OCI-LY7 (cell line): ENCODE measurements around the gene OR8D4. TPM values are rescaled to one million over a fixed set of nuclear protein-coding genes. Genes with fewer than 3 reads are reported as not detected.

Experiments
- Bru-seq: library from RNA; stranded (reverse); fragments of 400-500 nt; gene quantifications from one replicate; lab custom pipeline; 2021; lab: Mats Ljungman, UMichigan
- BruChase-seq, 2 experiments: library from RNA; stranded (reverse); fragments of 400-500 nt; gene quantifications; one replicate each; lab custom pipeline; 2021; lab: Mats Ljungman, UMichigan
- BruUV-seq: library from RNA; stranded (reverse); fragments of 400-500 nt; replicated peaks from 2 replicates; lab custom pipeline; 2021; lab: Mats Ljungman, UMichigan
- CTCF ChIA-PET: fragments of 300-600 bp; sonication (Branson Sonifier 250); formaldehyde crosslinking; loops from one replicate; lab custom pipeline; 2022; ENCODE audit warnings: antibody characterized with exemption; ENCODE audit not compliant: unreplicated experiment; lab: Charles Lee
- POLR2A ChIA-PET: fragments of 300-600 bp; sonication (Branson Sonifier 250); formaldehyde crosslinking; loops from one replicate; lab custom pipeline; 2022; ENCODE audit warnings: antibody characterized with exemption; lab: Charles Lee
- DNase-seq: peaks from one replicate; pipeline ENCODE4 v3.0.0-alpha.2; 2015; ENCODE audit warnings: low spot score
- H2AFZ ChIP-seq: fragments of 200-600 bp; sonication (generic), shearing (Covaris generic); 2 replicates; pipeline ENCODE4 v1.6.1; 2014; ENCODE audit warnings: mild to moderate bottlenecking, antibody characterized with exemption, low read length, moderate library complexity
- H3K27ac ChIP-seq: fragments of 200-600 bp; sonication (generic); 2 replicates; pipeline ENCODE4 v1.5.1; 2014; ENCODE audit warnings: mixed run types, low read depth, mild to moderate bottlenecking, moderate library complexity, low read length, inconsistent platforms; ENCODE audit not compliant: poor library complexity, severe bottlenecking
- H3K36me3 ChIP-seq: fragments of 200-600 bp; sonication (generic); 2 replicates; pipeline ENCODE4 v1.6.1; 2014; ENCODE audit warnings: mild to moderate bottlenecking, antibody characterized with exemption, low read length, moderate library complexity, mixed read lengths; ENCODE audit not compliant: insufficient read depth
- H3K4me1 ChIP-seq: fragments of 200-600 bp; sonication (generic); 2 replicates; pipeline ENCODE4 v1.5.1; 2014; ENCODE audit warnings: mild to moderate bottlenecking, low read length; ENCODE audit not compliant: insufficient read depth, poor library complexity, severe bottlenecking
- H3K4me2 ChIP-seq: fragments of 200-600 bp; sonication (generic); 2 replicates; pipeline ENCODE4 v1.6.1; 2014; ENCODE audit warnings: mild to moderate bottlenecking, low read length
- H3K4me3 ChIP-seq: fragments of 200-600 bp; sonication (generic); 2 replicates; pipeline ENCODE4 v1.5.1; 2014; ENCODE audit warnings: mild to moderate bottlenecking, low read depth, low read length; ENCODE audit not compliant: poor library complexity, severe bottlenecking
- H3K79me2 ChIP-seq: fragments of 200-600 bp; sonication (generic); 2 replicates; pipeline ENCODE4 v1.6.1; 2016; ENCODE audit warnings: low read depth, mild to moderate bottlenecking, low read length, moderate library complexity, mixed read lengths; ENCODE audit not compliant: insufficient read depth
- H3K9me2 ChIP-seq: fragments of 200-600 bp; sonication (generic); 2 replicates; pipeline ENCODE4 v1.6.1; 2016; ENCODE audit warnings: mild to moderate bottlenecking, low read length, mixed read lengths; ENCODE audit not compliant: insufficient read depth
- H3K9me3 ChIP-seq: fragments of 200-600 bp; sonication (generic); 2 replicates; pipeline ENCODE4 v1.6.1; 2014; ENCODE audit warnings: mild to moderate bottlenecking, mixed run types, low read length, mixed read lengths
- H4K20me1 ChIP-seq: fragments of 200-600 bp; sonication (generic); 2 replicates; pipeline ENCODE4 v1.6.1; 2014; ENCODE audit warnings: mild to moderate bottlenecking, antibody characterized with exemption, low read length, moderate library complexity, mixed read lengths; ENCODE audit not compliant: insufficient read depth
- CTCF ChIP-seq: fragments of 200-600 bp; sonication (generic); conservative IDR thresholded peaks from 2 replicates; pipeline ENCODE4 v1.5.1; 2014; ENCODE audit warnings: mild to moderate bottlenecking, antibody characterized with exemption, low read length, moderate library complexity, mixed read lengths
- EZH2phosphoT487 ChIP-seq: fragments of 200-600 bp; sonication (generic); IDR thresholded peaks from 2 replicates; pipeline ENCODE4 v1.6.1; 2018; ENCODE audit warnings: low read depth, borderline replicate concordance, mild to moderate bottlenecking, mixed run types, antibody characterized with exemption, low read length, moderate library complexity, mixed read lengths
- intact Hi-C: fragments of 100-400 bp; cut with micrococcal nuclease; formaldehyde crosslinking; loops from one replicate; pipeline ENCODE4 v1.10.0; 2022; ENCODE audit not compliant: unreplicated experiment
- long read RNA-seq: library from polyadenylated mRNA; stranded (forward); transcript quantifications from one replicate; pipeline ENCODE4 v2.0.0, GENCODE V29; 2022
- total RNA-seq, 2 experiments: library from RNA; depleted of rRNA in 1 of 2; stranded (reverse); fragments of >200 nt in 1 of 2; shearing (Covaris generic) in 1 of 2; gene quantifications; 2 replicates each; pipeline ENCODE4 v1.2.3, GENCODE V29; 2014 to 2022

OR8D4 gene
- total RNA-seq (2014; rRNA removed; shearing (Covaris generic)) (not detected in 2 replicates), total RNA-seq (2022) (not detected in 2 replicates), Bru-seq, nascent RNA (not detected), BruChase-seq, experiment 1, labeled RNA remaining after a 6-hour chase (percentile 17 among the genes with signal in this experiment), BruChase-seq, experiment 2, labeled RNA remaining after a 2-hour chase (not detected)
- long read RNA-seq, result 0 reads

DNA sequence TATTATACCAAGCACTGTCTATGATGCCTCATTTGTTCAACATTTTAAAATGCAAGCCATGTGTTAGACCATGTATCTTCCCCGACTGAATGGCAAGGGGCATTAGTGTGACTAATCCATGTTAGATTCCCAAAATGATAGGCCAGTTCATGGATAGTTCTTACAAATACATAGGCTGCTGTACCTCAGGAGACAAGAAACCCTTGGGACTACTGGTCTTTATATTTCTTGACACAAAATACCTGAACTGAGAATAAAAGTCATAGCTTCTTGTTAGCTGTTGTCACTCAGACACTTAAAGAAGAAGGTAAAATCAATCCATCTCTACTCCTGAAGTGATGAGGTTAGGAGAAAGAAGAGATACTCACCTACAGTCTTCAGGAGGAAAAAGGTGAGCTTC is at the start of gene OR8D4:
TSS of gene OR8D4 (plus strand) at position 301 of the 400 bp plus-strand sequence. CDS start 4,265 bp downstream, outside the sequence.
- Histone ChIP-seq H3K9me2 (no peaks in the 10 kb centered on the region), H3K79me2 (no peaks in the 10 kb centered on the region), H4K20me1 (no peaks in the 10 kb centered on the region), H3K4me1 (no peaks in the 10 kb centered on the region), H3K4me2 (no peak within 1 kb of the TSS), H3K4me3 (no peak within 1 kb of the TSS), H3K27ac (no peak within 1 kb of the TSS), H2AFZ (no peak within 1 kb of the TSS), H3K36me3 (no peaks in the 10 kb centered on the region), H3K9me3 (no peaks in the 10 kb centered on the region)
- no peak for DNase-seq
- POLR2A ChIA-PET, result interaction anchor here (0.6 kb wide), 1 partner anchor 44 kb away, joined by 4 read pairs; no protein-coding TSS in a partner anchor
- TF ChIP-seq CTCF (no peak), EZH2phosphoT487 (no peak)
- no TSS peak for BruUV-seq
- CTCF ChIA-PET, result no interaction called here
- intact Hi-C loops, result no loop called here

GRCh38 chr11:123852321-123852720 is 49.6 kb upstream of the OR8D4 start:
- Histone ChIP-seq H3K4me2 (no peak overlapping the region), H3K4me3 (no peak overlapping the region), H2AFZ (no peak overlapping the region), H3K9me3 (no peaks in the 10 kb centered on the region), H3K36me3 (no peaks in the 10 kb centered on the region), H3K79me2 (no peaks in the 10 kb centered on the region), H3K4me1 (no peaks in the 10 kb centered on the region), H3K27ac (no peak overlapping the region), H3K9me2 (no peaks in the 10 kb centered on the region), H4K20me1 (no peaks in the 10 kb centered on the region)
- no TSS peak for BruUV-seq
- DNase-seq, result no peak
- intact Hi-C loops, result no loop called here
- POLR2A ChIA-PET, result no interaction called here
- CTCF ChIA-PET, result no interaction called here
- TF ChIP-seq EZH2phosphoT487 (no peak), CTCF (no peak)

GRCh38 chr11:123853038-123853437 is 48.9 kb upstream of the OR8D4 start:
- Histone ChIP-seq H3K36me3 (no peaks in the 10 kb centered on the region), H4K20me1 (no peaks in the 10 kb centered on the region), H3K79me2 (no peaks in the 10 kb centered on the region), H3K27ac (no peak overlapping the region), H3K4me2 (no peak overlapping the region), H3K9me2 (no peaks in the 10 kb centered on the region), H3K4me3 (no peak overlapping the region), H3K4me1 (no peaks in the 10 kb centered on the region), H2AFZ (no peak overlapping the region), H3K9me3 (no peaks in the 10 kb centered on the region)
- intact Hi-C loops, result no loop called here
- no peak for TF ChIP-seq EZH2phosphoT487
- no peak for TF ChIP-seq CTCF
- ChIA-PET POLR2A (no interaction called here), CTCF (no interaction called here)
- no TSS peak for BruUV-seq
- no peak for DNase-seq
